K562 (cell line): ENCODE results near the gene ANXA7.

Experiments
- HNRNPK ChIP-seq: fragments of 200-400 bp; formaldehyde crosslinking; IDR thresholded peaks from one replicate; pipeline ENCODE4 v1.6.1; 2018; ENCODE audit warnings: mild to moderate bottlenecking, low read depth, low read length; ENCODE audit not compliant: poor library complexity, severe bottlenecking
- JUN ChIP-seq, 2 experiments: sonication (generic) in 1 of 2; formaldehyde crosslinking in 1 of 2; IDR thresholded peaks; 2 replicates each; pipeline versions ENCODE4 v1.6.1 to v1.8.0; 2012 to 2022; ENCODE audit warnings: borderline replicate concordance in 2 of 2, mild to moderate bottlenecking in 2 of 2, improper control_type of control experiment in 1 of 2, low read depth in 1 of 2, low read length in 1 of 2, missing genetic modification reagents in 1 of 2
- KDM1A ChIP-seq, 2 experiments: fragments of 450-650 bp; IDR thresholded peaks; 2 replicates each; pipeline ENCODE4 v1.6.1; 2016; ENCODE audit warnings: mild to moderate bottlenecking in 2 of 2
- MAX ChIP-seq: sonication (generic); formaldehyde crosslinking; IDR thresholded peaks from 2 replicates; pipeline ENCODE4 v1.9.0; 2022; ENCODE audit warnings: mild to moderate bottlenecking, missing genetic modification reagents
- NFIC ChIP-seq: fragments of 450-650 bp; IDR thresholded peaks from 2 replicates; pipeline ENCODE4 v1.6.1; 2017; ENCODE audit warnings: mild to moderate bottlenecking, inconsistent platforms
- RFX1 ChIP-seq: fragments of 450-650 bp; IDR thresholded peaks from 2 replicates; pipeline ENCODE4 v1.6.1; 2016; ENCODE audit warnings: mild to moderate bottlenecking, moderate library complexity
- RNF2 ChIP-seq: sonication (generic); IDR thresholded peaks from 2 replicates; pipeline ENCODE4 v1.6.1; 2016
- SMARCA4 ChIP-seq: fragments of 450-650 bp; IDR thresholded peaks from 2 replicates; pipeline ENCODE4 v1.6.1; 2016
- ZNF282 ChIP-seq: sonication (generic); formaldehyde crosslinking; IDR thresholded peaks from 2 replicates; pipeline ENCODE4 v1.8.1; 2023; ENCODE audit warnings: missing genetic modification reagents
- TF ChIP-seq, protein P1 (sequence below): fragments of 450-650 bp; formaldehyde crosslinking; IDR thresholded peaks from 2 replicates; pipeline ENCODE4 v1.4.0; 2020; ENCODE audit warnings: mild to moderate bottlenecking, moderate library complexity
- TF ChIP-seq, protein P2 (sequence below): fragments of 450-650 bp; IDR thresholded peaks from 2 replicates; pipeline ENCODE4 v1.6.1; 2017; ENCODE audit warnings: antibody characterized with exemption, mild to moderate bottlenecking

DNA sequence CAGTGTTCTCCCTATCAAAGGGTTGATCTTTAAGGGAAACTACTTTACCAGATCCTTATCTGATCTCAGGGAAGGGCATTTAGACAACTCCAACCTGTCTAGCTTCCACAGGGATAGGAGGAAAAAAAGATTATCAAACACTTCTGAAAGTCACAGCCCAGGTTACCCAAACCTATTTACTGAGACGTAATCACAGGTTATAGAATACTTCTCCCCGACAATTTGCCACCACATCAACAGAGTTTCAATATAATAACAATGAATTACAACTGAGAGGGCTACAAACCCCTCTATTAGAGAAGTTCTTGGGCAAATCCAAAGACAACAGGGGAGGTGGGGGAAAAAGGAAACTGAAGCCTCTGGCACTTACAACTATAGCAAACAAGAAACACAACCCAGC is 81.5 kb downstream of the ANXA7 start:
- no peak for TF ChIP-seq NFIC
- TF ChIP-seq JUN (IDR thresholded peaks at IDR 0.05; ENCODE audit: borderline replicate concordance, low read depth, low read length): no peak
- TF ChIP-seq JUN (CRISPR knock-in tag; IDR thresholded peaks at IDR 0.05; ENCODE audit: borderline replicate concordance): no peak
- no peak for TF ChIP-seq MAX (CRISPR knock-in tag)
- TF ChIP-seq KDM1A (IDR thresholded peaks at IDR 0.05): no peak
- no peak for TF ChIP-seq HNRNPK
- no peak for TF ChIP-seq SMARCA4
- TF ChIP-seq, protein P1, sequence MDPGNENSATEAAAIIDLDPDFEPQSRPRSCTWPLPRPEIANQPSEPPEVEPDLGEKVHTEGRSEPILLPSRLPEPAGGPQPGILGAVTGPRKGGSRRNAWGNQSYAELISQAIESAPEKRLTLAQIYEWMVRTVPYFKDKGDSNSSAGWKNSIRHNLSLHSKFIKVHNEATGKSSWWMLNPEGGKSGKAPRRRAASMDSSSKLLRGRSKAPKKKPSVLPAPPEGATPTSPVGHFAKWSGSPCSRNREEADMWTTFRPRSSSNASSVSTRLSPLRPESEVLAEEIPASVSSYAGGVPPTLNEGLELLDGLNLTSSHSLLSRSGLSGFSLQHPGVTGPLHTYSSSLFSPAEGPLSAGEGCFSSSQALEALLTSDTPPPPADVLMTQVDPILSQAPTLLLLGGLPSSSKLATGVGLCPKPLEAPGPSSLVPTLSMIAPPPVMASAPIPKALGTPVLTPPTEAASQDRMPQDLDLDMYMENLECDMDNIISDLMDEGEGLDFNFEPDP (CRISPR knock-in tag): no peak
- no peak for TF ChIP-seq ZNF282 (CRISPR knock-in tag)
- TF ChIP-seq, protein P2, sequence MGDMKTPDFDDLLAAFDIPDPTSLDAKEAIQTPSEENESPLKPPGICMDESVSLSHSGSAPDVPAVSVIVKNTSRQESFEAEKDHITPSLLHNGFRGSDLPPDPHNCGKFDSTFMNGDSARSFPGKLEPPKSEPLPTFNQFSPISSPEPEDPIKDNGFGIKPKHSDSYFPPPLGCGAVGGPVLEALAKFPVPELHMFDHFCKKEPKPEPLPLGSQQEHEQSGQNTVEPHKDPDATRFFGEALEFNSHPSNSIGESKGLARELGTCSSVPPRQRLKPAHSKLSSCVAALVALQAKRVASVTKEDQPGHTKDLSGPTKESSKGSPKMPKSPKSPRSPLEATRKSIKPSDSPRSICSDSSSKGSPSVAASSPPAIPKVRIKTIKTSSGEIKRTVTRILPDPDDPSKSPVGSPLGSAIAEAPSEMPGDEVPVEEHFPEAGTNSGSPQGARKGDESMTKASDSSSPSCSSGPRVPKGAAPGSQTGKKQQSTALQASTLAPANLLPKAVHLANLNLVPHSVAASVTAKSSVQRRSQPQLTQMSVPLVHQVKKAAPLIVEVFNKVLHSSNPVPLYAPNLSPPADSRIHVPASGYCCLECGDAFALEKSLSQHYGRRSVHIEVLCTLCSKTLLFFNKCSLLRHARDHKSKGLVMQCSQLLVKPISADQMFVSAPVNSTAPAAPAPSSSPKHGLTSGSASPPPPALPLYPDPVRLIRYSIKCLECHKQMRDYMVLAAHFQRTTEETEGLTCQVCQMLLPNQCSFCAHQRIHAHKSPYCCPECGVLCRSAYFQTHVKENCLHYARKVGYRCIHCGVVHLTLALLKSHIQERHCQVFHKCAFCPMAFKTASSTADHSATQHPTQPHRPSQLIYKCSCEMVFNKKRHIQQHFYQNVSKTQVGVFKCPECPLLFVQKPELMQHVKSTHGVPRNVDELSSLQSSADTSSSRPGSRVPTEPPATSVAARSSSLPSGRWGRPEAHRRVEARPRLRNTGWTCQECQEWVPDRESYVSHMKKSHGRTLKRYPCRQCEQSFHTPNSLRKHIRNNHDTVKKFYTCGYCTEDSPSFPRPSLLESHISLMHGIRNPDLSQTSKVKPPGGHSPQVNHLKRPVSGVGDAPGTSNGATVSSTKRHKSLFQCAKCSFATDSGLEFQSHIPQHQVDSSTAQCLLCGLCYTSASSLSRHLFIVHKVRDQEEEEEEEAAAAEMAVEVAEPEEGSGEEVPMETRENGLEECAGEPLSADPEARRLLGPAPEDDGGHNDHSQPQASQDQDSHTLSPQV: no peak
- TF ChIP-seq RNF2: no peak
- TF ChIP-seq RFX1: no peak
